Measurements from ENCODE around the gene OSBPL5.

OSBPL5 gene

GRCh38 chr11:3091846-3092602, 73.1 kb downstream of the OSBPL5 start:
- TF ChIP-seq, protein P1, sequence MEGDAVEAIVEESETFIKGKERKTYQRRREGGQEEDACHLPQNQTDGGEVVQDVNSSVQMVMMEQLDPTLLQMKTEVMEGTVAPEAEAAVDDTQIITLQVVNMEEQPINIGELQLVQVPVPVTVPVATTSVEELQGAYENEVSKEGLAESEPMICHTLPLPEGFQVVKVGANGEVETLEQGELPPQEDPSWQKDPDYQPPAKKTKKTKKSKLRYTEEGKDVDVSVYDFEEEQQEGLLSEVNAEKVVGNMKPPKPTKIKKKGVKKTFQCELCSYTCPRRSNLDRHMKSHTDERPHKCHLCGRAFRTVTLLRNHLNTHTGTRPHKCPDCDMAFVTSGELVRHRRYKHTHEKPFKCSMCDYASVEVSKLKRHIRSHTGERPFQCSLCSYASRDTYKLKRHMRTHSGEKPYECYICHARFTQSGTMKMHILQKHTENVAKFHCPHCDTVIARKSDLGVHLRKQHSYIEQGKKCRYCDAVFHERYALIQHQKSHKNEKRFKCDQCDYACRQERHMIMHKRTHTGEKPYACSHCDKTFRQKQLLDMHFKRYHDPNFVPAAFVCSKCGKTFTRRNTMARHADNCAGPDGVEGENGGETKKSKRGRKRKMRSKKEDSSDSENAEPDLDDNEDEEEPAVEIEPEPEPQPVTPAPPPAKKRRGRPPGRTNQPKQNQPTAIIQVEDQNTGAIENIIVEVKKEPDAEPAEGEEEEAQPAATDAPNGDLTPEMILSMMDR (IDR thresholded peaks at IDR 0.05), result peak; percentile 99
- no peak for DNase-seq (ENCODE audit: low spot score)
- no peak overlapping the region for H3K27ac ChIP-seq
- no peak overlapping the region for H3K4me3 ChIP-seq

- TF ChIP-seq, protein P1 (IDR thresholded peaks at IDR 0.05), result no peak
- no peak overlapping the region for H3K27ac ChIP-seq
- DNase-seq (ENCODE audit: low spot score), result no peak
- H3K4me3 ChIP-seq, result no peak overlapping the region
These were observed 73.8 kb downstream of the OSBPL5 start for GRCh38 chr11:3091081-3091845.

GRCh38 chr11:3090096-3090901, 74.8 kb downstream of the OSBPL5 start:
- TF ChIP-seq, protein P1 (IDR thresholded peaks at IDR 0.05), result no peak
- no peak overlapping the region for H3K4me3 ChIP-seq
- DNase-seq (ENCODE audit: low spot score), result no peak
- H3K27ac ChIP-seq, result no peak overlapping the region

- DNase-seq (ENCODE audit: low spot score), result no peak
- Histone ChIP-seq H3K4me3 (no peak overlapping the region), H3K27ac (no peak overlapping the region)
- TF ChIP-seq, protein P1 (IDR thresholded peaks at IDR 0.05), result no peak
These were observed 75.7 kb downstream of the OSBPL5 start for GRCh38 chr11:3089236-3090061.

DNA sequence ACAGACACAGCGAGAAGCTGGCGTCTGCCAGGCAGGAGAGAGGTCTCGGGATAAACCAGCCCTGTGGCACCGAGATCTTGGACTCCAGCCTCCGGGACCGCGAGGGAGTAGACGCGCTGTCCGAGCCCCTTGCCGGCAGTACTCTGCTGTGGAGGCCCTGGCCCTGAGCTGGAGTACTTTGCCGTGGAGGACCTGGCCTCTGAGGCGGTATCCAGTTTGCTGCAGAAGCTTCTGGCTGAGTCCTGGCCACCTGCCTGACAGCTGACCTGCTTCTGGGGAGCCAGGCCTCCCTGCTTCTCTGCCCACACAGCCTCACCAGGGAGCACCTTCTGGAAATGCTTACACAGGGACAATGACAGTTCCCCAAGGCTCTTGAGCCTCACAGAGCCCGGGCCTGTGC, 76.3 kb downstream of the OSBPL5 start:
- Histone ChIP-seq H3K27ac (no peak overlapping the region), H3K4me3 (no peak overlapping the region)
- TF ChIP-seq, protein P1 (IDR thresholded peaks at IDR 0.05), result no peak
- no peak for DNase-seq (ENCODE audit: low spot score)
